Activated CD8-positive, alpha-beta memory T cell treated with anti-CD3 and anti-CD28 coated beads, Interleukin-2, amount 10 ng/mL, durations not matched to agents 7 days and 5 days (primary cell): Measurements from ENCODE around the gene NCAM2. TPM values are rescaled to one million over a fixed set of nuclear protein-coding genes. Genes with fewer than 3 reads are reported as not detected.

ENCODE experiments used
- ATAC-seq: fragments of 150-1000 bp; cut with Tn5 transposase; one replicate; pipeline ENCODE4 v1.10.0; 2021; ENCODE audit warnings: moderate library complexity
- CTCF ChIA-PET: fragments of 350-600 bp; sonication (Branson Sonifier 250); formaldehyde crosslinking; loops from one replicate; lab custom pipeline; 2021; ENCODE audit warnings: antibody characterized with exemption; lab: Charles Lee
- DNase-seq: peaks from one replicate; pipeline ENCODE4 v3.0.0-alpha.2; 2020
- H3K27ac Mint-ChIP-seq: one replicate; pipeline ENCODE4 v1.8.0; 2021; ENCODE audit warnings: mild to moderate bottlenecking, mixed read lengths
- H3K27me3 Mint-ChIP-seq: one replicate; pipeline ENCODE4 v1.8.0; 2021; ENCODE audit warnings: mixed read lengths
- H3K36me3 Mint-ChIP-seq: one replicate; pipeline ENCODE4 v1.8.0; 2021; ENCODE audit warnings: mild to moderate bottlenecking, mixed read lengths
- H3K4me1 Mint-ChIP-seq: one replicate; pipeline ENCODE4 v1.8.0; 2021; ENCODE audit warnings: mixed read lengths
- H3K4me3 Mint-ChIP-seq: one replicate; pipeline ENCODE4 v1.8.0; 2021; ENCODE audit warnings: mild to moderate bottlenecking, moderate library complexity, mixed read lengths
- H3K9me3 Mint-ChIP-seq: one replicate; pipeline ENCODE4 v1.8.0; 2022; ENCODE audit warnings: low read depth, mixed read lengths
- total RNA-seq, 2 experiments: library from RNA; stranded (reverse); gene quantifications; one replicate each; pipeline ENCODE4 v1.2.3, GENCODE V29; 2021

The NCAM2 gene
- total RNA-seq = not detected

- no peaks in the 10 kb centered on the region for H3K36me3 Mint-ChIP-seq
- peak within 1 kb of the TSS; percentile 40 for H3K27ac Mint-ChIP-seq
- CTCF ChIA-PET = interaction anchor here (0.6 kb wide), 1 partner anchor 16 kb away, joined by 3 read pairs; no protein-coding TSS in a partner anchor
- ATAC-seq (peak; percentile 86), DNase-seq (peak; percentile 45)
- no peaks in the 10 kb centered on the region for H3K9me3 Mint-ChIP-seq
- H3K27me3 Mint-ChIP-seq = peaks cover 36% of the 10 kb centered on the region
- peak within 1 kb of the TSS; percentile 48 for H3K4me3 Mint-ChIP-seq
- H3K4me1 Mint-ChIP-seq = peaks cover 3% of the 10 kb centered on the region
These were observed at the start of gene NCAM2 for GRCh38 chr21:20997636-20998455. NCAM2 (plus strand) TSS chr21:20998409.

DNA sequence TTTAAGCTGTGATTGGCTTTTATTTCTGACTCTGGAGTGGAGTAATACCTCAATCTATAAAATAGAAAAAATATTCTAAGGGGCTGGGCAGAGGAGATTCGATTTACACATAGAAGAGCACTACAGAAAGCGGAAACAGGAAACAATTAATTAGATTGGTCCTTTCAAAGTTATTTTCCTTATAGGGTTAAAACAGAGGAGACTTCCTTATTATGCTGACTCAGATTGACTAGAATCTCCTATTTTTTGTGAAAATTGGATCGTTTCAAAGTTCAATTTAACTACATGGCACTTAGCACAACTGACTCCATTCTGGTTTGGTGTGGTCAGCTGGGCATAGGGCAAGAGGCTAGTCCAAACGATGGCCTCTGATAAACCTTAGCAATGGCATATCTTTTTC lies 48.3 kb upstream of the NCAM2 start:
- Mint-ChIP-seq H3K4me3 (no peak overlapping the region), H3K9me3 (no peaks in the 10 kb centered on the region), H3K27me3 (no peaks in the 10 kb centered on the region), H3K36me3 (no peaks in the 10 kb centered on the region), H3K27ac (no peak overlapping the region), H3K4me1 (no peaks in the 10 kb centered on the region)
- no peak for DNase-seq
- CTCF ChIA-PET = no interaction called here
- no peak for ATAC-seq

- H3K4me1 Mint-ChIP-seq = no peaks in the 10 kb centered on the region
- H3K36me3 Mint-ChIP-seq = no peaks in the 10 kb centered on the region
- no peak overlapping the region for H3K27ac Mint-ChIP-seq
- ATAC-seq (no peak), DNase-seq (no peak)
- no peaks in the 10 kb centered on the region for H3K27me3 Mint-ChIP-seq
- CTCF ChIA-PET = no interaction called here
- no peak overlapping the region for H3K4me3 Mint-ChIP-seq
- peaks cover 5% of the 10 kb centered on the region for H3K9me3 Mint-ChIP-seq
These were observed 32.4 kb upstream of the NCAM2 start for GRCh38 chr21:20965816-20966215.

DNA sequence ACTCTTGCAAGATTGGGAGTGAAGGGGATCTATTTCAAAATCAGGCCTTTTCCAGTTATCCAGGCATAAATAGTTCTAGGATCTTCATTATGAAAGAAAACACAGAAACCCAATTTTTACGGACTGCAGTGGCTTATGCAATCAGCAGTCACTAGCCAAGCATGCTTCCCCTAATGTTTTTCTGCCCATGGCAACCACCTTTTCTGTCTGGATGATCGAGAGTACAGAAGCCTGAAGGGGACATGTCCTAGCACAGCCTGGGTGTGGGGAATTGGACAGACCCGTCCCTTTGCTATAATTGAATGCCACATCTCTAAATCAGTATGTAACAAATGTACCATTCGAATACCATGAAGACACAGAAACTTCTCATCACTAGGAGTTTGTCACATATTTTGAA lies 29.8 kb upstream of the NCAM2 start:
- CTCF ChIA-PET = no interaction called here
- Mint-ChIP-seq H3K27me3 (no peaks in the 10 kb centered on the region), H3K9me3 (peaks cover 5% of the 10 kb centered on the region), H3K4me3 (no peak overlapping the region), H3K4me1 (no peaks in the 10 kb centered on the region), H3K27ac (no peak overlapping the region), H3K36me3 (no peaks in the 10 kb centered on the region)
- DNase-seq (no peak), ATAC-seq (no peak)

DNA sequence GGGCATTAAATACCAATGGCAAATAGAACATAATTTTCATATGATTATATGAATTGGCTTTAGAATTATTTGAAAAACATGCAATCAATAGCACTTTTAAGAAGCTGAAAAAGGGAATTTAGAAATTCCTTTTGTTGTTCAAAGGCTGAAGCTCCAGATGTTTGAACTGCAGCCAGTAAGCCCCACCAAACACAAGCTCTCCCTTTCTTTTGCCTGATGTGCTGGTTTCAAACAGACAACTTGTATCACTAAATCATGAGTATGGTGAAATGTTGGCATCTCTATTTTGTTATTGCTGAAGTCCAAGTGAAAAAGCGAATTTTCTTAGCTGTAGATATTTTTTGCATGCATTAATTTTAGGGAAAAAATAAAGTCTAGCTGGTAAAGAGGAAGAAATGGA lies 27.5 kb upstream of the NCAM2 start:
- peaks cover 5% of the 10 kb centered on the region for H3K9me3 Mint-ChIP-seq
- ATAC-seq (no peak), DNase-seq (no peak)
- H3K36me3 Mint-ChIP-seq = no peaks in the 10 kb centered on the region
- H3K27ac Mint-ChIP-seq = no peak overlapping the region
- H3K4me1 Mint-ChIP-seq = no peaks in the 10 kb centered on the region
- CTCF ChIA-PET = no interaction called here
- H3K4me3 Mint-ChIP-seq = no peak overlapping the region
- H3K27me3 Mint-ChIP-seq = no peaks in the 10 kb centered on the region

DNA sequence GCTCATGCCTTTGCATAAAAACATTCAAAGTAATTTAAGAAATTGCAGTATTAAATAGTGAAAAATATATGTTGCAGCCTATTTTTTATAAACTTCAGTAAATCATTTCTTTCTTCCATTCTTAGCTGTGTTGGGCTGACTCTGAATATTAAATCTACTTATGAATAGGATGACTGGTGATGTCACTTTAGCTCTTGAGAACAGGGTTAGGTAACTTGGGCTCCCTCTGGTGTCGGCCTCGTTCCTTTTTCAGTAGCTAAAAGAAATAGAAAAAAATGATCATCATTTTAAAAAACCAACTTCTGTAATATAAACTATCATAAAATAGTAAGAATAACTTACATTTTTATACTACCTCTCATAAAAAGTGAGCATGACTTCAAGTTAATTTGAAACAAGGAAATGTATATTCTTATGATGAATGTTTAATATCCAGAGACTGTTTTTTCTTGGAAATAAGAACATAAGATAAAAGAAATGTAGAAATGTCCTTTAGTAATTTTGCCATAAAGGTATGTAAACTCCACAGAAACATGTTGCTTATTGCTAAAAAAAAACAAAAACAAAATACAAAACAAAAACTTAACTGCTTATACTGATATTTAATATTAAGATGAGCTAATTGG lies 26.8 kb upstream of the NCAM2 start:
- H3K27me3 Mint-ChIP-seq = no peaks in the 10 kb centered on the region
- DNase-seq = no peak
- H3K36me3 Mint-ChIP-seq = no peaks in the 10 kb centered on the region
- H3K27ac Mint-ChIP-seq = no peak overlapping the region
- H3K4me3 Mint-ChIP-seq = no peak overlapping the region
- CTCF ChIA-PET = no interaction called here
- no peaks in the 10 kb centered on the region for H3K4me1 Mint-ChIP-seq
- no peaks in the 10 kb centered on the region for H3K9me3 Mint-ChIP-seq
- no peak for ATAC-seq

DNA sequence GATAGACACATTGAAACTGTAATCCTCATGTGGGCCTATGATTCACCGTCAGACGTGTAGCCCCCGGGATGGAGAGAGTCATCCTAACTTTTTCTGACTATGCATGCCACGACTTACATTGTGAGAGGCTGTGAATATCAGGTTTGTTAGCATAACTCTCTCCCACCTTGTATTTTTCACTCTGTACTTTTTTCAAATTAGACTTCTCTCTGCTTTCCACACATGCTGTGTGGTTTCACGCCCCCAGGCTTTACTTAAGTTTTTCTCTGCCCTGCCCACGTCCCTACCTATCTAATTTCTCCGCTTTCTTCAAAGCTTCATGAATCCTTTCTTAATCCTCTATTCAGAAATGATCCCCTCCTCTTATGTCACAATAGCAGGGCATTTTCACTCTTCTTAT lies 3.4 kb upstream of the NCAM2 start:
- peaks cover 31% of the 10 kb centered on the region for H3K27me3 Mint-ChIP-seq
- no peaks in the 10 kb centered on the region for H3K36me3 Mint-ChIP-seq
- ATAC-seq (no peak), DNase-seq (no peak)
- H3K9me3 Mint-ChIP-seq = no peaks in the 10 kb centered on the region
- no peak overlapping the region for H3K4me3 Mint-ChIP-seq
- H3K4me1 Mint-ChIP-seq = peaks cover 3% of the 10 kb centered on the region
- CTCF ChIA-PET = no interaction called here
- H3K27ac Mint-ChIP-seq = no peak overlapping the region

- H3K4me1 Mint-ChIP-seq = peaks cover 3% of the 10 kb centered on the region
- DNase-seq (no peak), ATAC-seq (no peak)
- no peak overlapping the region for H3K27ac Mint-ChIP-seq
- no peaks in the 10 kb centered on the region for H3K9me3 Mint-ChIP-seq
- CTCF ChIA-PET = no interaction called here
- H3K27me3 Mint-ChIP-seq = peaks cover 36% of the 10 kb centered on the region
- no peaks in the 10 kb centered on the region for H3K36me3 Mint-ChIP-seq
- H3K4me3 Mint-ChIP-seq = no peak overlapping the region
These were observed 1.5 kb upstream of the NCAM2 start for GRCh38 chr21:20996421-20997310.

GRCh38 chr21:20997311-20997635 lies 936 bp upstream of the NCAM2 start:
- Mint-ChIP-seq H3K9me3 (no peaks in the 10 kb centered on the region), H3K4me3 (no peak overlapping the region), H3K4me1 (peaks cover 3% of the 10 kb centered on the region), H3K27me3 (peaks cover 36% of the 10 kb centered on the region), H3K36me3 (no peaks in the 10 kb centered on the region), H3K27ac (no peak overlapping the region)
- ATAC-seq (no peak), DNase-seq (no peak)
- CTCF ChIA-PET = no interaction called here

DNA sequence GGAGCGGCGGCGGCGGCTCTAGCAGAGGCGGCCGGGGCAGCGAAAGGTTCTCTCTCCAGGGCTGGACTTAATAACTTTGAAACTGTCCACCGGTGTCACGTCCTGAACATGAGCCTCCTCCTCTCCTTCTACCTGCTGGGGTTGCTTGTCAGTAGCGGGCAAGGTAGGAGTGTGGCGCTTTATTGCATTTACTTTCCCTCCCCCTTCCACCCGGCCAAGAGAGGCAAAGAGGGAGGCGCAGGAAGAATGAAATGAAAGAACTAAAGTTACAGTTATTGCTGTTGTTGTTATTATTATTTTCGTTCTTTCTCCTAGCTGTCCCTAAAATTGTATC lies 214 bp downstream of the NCAM2 start:
- ATAC-seq = no peak

DNA sequence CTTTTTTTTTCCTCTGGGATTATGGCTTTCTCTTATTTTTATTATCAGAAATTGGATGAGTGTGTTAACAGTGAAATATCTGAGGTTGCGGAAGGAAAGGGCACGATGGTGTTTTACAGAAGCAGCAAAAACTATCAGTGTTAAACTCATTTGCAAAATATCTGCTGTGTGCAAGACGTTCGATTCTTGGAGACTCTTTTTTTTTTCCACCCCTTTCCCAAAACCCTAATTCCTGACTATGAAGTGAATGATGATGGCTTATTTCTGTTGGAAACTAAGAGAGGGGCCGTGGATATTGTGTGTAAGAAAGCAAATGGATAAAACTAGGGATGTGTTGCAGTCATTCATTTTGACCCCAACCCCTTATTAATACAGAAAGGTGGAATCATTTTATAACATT lies 677 bp downstream of the NCAM2 start:
- CTCF ChIA-PET = no interaction called here

More for the DNA sequence above, 214 bp downstream of the NCAM2 start:
- H3K27ac Mint-ChIP-seq = peak overlapping the region; percentile 40
- no peak for DNase-seq
- H3K36me3 Mint-ChIP-seq = no peaks in the 10 kb centered on the region
- peaks cover 3% of the 10 kb centered on the region for H3K4me1 Mint-ChIP-seq
- CTCF ChIA-PET = interaction anchor here (0.6 kb wide), 1 partner anchor 16 kb away, joined by 3 read pairs; no protein-coding TSS in a partner anchor
- no peaks in the 10 kb centered on the region for H3K9me3 Mint-ChIP-seq
- peaks cover 36% of the 10 kb centered on the region for H3K27me3 Mint-ChIP-seq
- H3K4me3 Mint-ChIP-seq = peak overlapping the region; percentile 48

DNA sequence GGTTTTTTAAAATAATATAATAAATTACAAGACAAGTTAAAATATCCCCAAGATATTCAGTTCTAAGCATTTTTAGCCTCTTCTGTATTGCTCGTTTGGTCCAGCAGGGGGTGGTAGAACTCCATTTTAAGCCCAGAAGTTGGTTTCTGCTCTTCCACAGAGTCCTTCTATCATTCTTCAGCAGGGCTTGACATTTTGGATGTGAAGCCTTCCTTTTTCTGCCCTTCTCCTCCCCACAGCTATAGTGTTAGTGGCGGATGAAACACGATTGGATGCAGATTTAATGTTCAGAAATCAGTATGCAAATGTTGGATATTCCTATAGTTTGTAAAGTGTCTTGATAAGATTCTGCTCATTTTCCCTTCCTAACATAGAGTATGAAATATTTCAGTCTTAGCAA lies 1.4 kb downstream of the NCAM2 start:
- Mint-ChIP-seq H3K4me3 (no peak overlapping the region), H3K4me1 (peaks cover 3% of the 10 kb centered on the region), H3K9me3 (no peaks in the 10 kb centered on the region), H3K27ac (no peak overlapping the region), H3K36me3 (no peaks in the 10 kb centered on the region), H3K27me3 (peaks cover 36% of the 10 kb centered on the region)
- ATAC-seq (no peak), DNase-seq (peak; percentile 40)
- CTCF ChIA-PET = no interaction called here

More for the DNA sequence above, 677 bp downstream of the NCAM2 start:
- ATAC-seq (no peak), DNase-seq (no peak)
- Mint-ChIP-seq H3K36me3 (no peaks in the 10 kb centered on the region), H3K4me3 (no peak overlapping the region), H3K9me3 (no peaks in the 10 kb centered on the region), H3K27ac (no peak overlapping the region), H3K4me1 (peaks cover 3% of the 10 kb centered on the region), H3K27me3 (peaks cover 36% of the 10 kb centered on the region)

DNA sequence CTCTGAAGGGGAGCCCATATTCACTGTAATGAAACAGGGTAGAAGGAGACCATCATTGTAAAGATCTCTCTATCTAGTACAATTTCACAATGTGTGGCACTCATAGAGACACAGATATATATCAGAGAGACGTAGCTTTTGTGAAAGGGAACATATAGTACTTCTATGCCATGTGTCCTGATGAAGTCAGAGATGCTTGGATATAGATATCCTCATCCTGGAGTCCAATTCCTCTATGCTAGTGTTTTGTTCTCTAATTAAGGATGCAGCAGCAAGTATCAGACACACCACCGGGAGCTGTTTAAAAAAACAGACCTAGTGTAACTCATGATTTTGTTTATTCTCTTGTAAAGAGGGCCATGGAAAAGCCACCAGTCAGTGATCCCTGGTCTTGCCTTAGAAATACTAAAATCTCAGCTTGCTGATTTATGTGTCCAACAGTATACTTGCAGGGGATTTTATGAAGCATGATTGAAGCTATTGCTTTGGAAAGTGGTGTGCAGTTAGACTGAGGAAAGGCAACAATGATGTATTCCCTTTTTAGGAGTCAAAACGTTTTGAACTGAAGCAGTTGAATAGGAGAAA lies 2.5 kb downstream of the NCAM2 start:
- Mint-ChIP-seq H3K4me1 (peaks cover 3% of the 10 kb centered on the region), H3K36me3 (no peaks in the 10 kb centered on the region), H3K27ac (no peak overlapping the region), H3K4me3 (no peak overlapping the region), H3K9me3 (no peaks in the 10 kb centered on the region), H3K27me3 (peaks cover 36% of the 10 kb centered on the region)
- DNase-seq (no peak), ATAC-seq (no peak)
- CTCF ChIA-PET = no interaction called here
